ENCODE results near the gene FOXK2.

DNA sequence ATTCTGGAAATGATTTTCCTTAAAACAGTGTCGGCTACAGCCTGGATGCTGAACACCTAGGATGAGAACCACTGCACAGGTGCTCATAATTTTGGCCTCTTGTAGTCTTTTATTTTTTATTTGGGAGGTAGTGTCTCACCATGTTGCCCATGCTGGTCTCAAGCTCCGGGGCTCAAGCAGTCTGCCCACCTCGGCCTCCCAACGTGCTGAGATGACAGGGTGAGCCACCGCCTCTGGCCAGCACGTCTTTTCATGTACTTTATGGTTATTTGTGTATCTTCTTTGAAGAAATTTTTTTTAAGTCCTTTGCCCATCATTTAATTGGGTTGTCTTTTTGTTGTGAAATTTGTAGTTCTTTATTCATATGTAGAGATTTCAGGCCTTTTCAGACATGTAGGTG is 70.7 kb downstream of the FOXK2 start:
- TF ChIP-seq, protein P1, sequence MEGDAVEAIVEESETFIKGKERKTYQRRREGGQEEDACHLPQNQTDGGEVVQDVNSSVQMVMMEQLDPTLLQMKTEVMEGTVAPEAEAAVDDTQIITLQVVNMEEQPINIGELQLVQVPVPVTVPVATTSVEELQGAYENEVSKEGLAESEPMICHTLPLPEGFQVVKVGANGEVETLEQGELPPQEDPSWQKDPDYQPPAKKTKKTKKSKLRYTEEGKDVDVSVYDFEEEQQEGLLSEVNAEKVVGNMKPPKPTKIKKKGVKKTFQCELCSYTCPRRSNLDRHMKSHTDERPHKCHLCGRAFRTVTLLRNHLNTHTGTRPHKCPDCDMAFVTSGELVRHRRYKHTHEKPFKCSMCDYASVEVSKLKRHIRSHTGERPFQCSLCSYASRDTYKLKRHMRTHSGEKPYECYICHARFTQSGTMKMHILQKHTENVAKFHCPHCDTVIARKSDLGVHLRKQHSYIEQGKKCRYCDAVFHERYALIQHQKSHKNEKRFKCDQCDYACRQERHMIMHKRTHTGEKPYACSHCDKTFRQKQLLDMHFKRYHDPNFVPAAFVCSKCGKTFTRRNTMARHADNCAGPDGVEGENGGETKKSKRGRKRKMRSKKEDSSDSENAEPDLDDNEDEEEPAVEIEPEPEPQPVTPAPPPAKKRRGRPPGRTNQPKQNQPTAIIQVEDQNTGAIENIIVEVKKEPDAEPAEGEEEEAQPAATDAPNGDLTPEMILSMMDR (IDR thresholded peaks at IDR 0.05), result no peak
- no peak for TF ChIP-seq POLR2AphosphoS5 (IDR thresholded peaks at IDR 0.05)
- TF ChIP-seq POLR2A (IDR thresholded peaks at IDR 0.05), result no peak
- no peak for TF ChIP-seq EP300 (IDR thresholded peaks at IDR 0.05)

All from upper lobe of left lung (tissue), 4 donors.